ENCODE results near the gene ADAMTSL3.

The ADAMTSL3 gene

GRCh38 chr15:84001037-84001436 is 347.1 kb downstream of the ADAMTSL3 start:
- Histone ChIP-seq H3K4me3 (ENCODE audit: low read depth, low read length) (no peak overlapping the region), H3K27me3 (ENCODE audit: control insufficient read depth, insufficient read depth, low read length) (no peaks in the 10 kb centered on the region), H3K27ac (no peak overlapping the region), H3K4me1 (no peaks in the 10 kb centered on the region), H3K9ac (no peak overlapping the region), H3K36me3 (ENCODE audit: control insufficient read depth, insufficient read depth, low read length) (no peaks in the 10 kb centered on the region), H3K9me3 (ENCODE audit: control insufficient read depth, low read length) (peaks cover 4% of the 10 kb centered on the region), H2AFZ (no peak overlapping the region), H3K4me2 (ENCODE audit: low read length) (no peak overlapping the region), H3K79me2 (no peaks in the 10 kb centered on the region)
- TF ChIP-seq, protein P1, sequence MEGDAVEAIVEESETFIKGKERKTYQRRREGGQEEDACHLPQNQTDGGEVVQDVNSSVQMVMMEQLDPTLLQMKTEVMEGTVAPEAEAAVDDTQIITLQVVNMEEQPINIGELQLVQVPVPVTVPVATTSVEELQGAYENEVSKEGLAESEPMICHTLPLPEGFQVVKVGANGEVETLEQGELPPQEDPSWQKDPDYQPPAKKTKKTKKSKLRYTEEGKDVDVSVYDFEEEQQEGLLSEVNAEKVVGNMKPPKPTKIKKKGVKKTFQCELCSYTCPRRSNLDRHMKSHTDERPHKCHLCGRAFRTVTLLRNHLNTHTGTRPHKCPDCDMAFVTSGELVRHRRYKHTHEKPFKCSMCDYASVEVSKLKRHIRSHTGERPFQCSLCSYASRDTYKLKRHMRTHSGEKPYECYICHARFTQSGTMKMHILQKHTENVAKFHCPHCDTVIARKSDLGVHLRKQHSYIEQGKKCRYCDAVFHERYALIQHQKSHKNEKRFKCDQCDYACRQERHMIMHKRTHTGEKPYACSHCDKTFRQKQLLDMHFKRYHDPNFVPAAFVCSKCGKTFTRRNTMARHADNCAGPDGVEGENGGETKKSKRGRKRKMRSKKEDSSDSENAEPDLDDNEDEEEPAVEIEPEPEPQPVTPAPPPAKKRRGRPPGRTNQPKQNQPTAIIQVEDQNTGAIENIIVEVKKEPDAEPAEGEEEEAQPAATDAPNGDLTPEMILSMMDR (IDR thresholded peaks at IDR 0.05), result no peak

- H3K27me3 ChIP-seq (ENCODE audit: control insufficient read depth, insufficient read depth, low read length), result no peaks in the 10 kb centered on the region
- no peak overlapping the region for H2AFZ ChIP-seq
- H3K4me2 ChIP-seq (ENCODE audit: low read length), result no peak overlapping the region
- no peak overlapping the region for H3K9ac ChIP-seq
- no peak overlapping the region for H3K27ac ChIP-seq
- no peaks in the 10 kb centered on the region for H3K79me2 ChIP-seq
- no peaks in the 10 kb centered on the region for H3K4me1 ChIP-seq
- TF ChIP-seq, protein P1 (IDR thresholded peaks at IDR 0.05), result no peak
- no peak overlapping the region for H3K4me3 ChIP-seq (ENCODE audit: low read depth, low read length)
- H3K36me3 ChIP-seq (ENCODE audit: control insufficient read depth, insufficient read depth, low read length), result no peaks in the 10 kb centered on the region
- peaks cover 4% of the 10 kb centered on the region for H3K9me3 ChIP-seq (ENCODE audit: control insufficient read depth, low read length)
Measured at GRCh38 chr15:84001655-84002054, 347.7 kb downstream of the ADAMTSL3 start.

GRCh38 chr15:84003791-84004503 is 350.0 kb downstream of the ADAMTSL3 start:
- Histone ChIP-seq H3K4me1 (no peaks in the 10 kb centered on the region), H3K27ac (no peak overlapping the region), H3K9me3 (ENCODE audit: control insufficient read depth, low read length) (no peaks in the 10 kb centered on the region), H3K36me3 (ENCODE audit: control insufficient read depth, insufficient read depth, low read length) (no peaks in the 10 kb centered on the region), H3K9ac (no peak overlapping the region), H2AFZ (no peak overlapping the region), H3K4me3 (ENCODE audit: low read depth, low read length) (no peak overlapping the region), H3K4me2 (ENCODE audit: low read length) (no peak overlapping the region), H3K79me2 (no peaks in the 10 kb centered on the region), H3K27me3 (ENCODE audit: control insufficient read depth, insufficient read depth, low read length) (no peaks in the 10 kb centered on the region)
- TF ChIP-seq, protein P1 (IDR thresholded peaks at IDR 0.05), result no peak

GRCh38 chr15:84006421-84006820 is 352.5 kb downstream of the ADAMTSL3 start:
- Histone ChIP-seq H3K79me2 (no peaks in the 10 kb centered on the region), H3K36me3 (ENCODE audit: control insufficient read depth, insufficient read depth, low read length) (no peaks in the 10 kb centered on the region), H3K4me2 (ENCODE audit: low read length) (no peak overlapping the region), H3K4me1 (no peaks in the 10 kb centered on the region), H3K9ac (no peak overlapping the region), H3K27me3 (ENCODE audit: control insufficient read depth, insufficient read depth, low read length) (no peaks in the 10 kb centered on the region), H2AFZ (no peak overlapping the region), H3K4me3 (ENCODE audit: low read depth, low read length) (no peak overlapping the region), H3K27ac (no peak overlapping the region), H3K9me3 (ENCODE audit: control insufficient read depth, low read length) (no peaks in the 10 kb centered on the region)
- TF ChIP-seq, protein P1 (IDR thresholded peaks at IDR 0.05), result no peak

- Histone ChIP-seq H3K4me2 (ENCODE audit: low read length) (no peak overlapping the region), H3K4me1 (no peaks in the 10 kb centered on the region), H3K79me2 (no peaks in the 10 kb centered on the region), H3K9ac (no peak overlapping the region), H3K9me3 (ENCODE audit: control insufficient read depth, low read length) (no peaks in the 10 kb centered on the region), H2AFZ (no peak overlapping the region), H3K4me3 (ENCODE audit: low read depth, low read length) (no peak overlapping the region), H3K27me3 (ENCODE audit: control insufficient read depth, insufficient read depth, low read length) (no peaks in the 10 kb centered on the region), H3K36me3 (ENCODE audit: control insufficient read depth, insufficient read depth, low read length) (no peaks in the 10 kb centered on the region), H3K27ac (no peak overlapping the region)
- TF ChIP-seq, protein P1 (IDR thresholded peaks at IDR 0.05), result no peak
Measured at GRCh38 chr15:84009616-84010015, 355.7 kb downstream of the ADAMTSL3 start.
